ENCODE results near the gene C1orf174.
A peak's percentile ranks its signal among the peaks of the same experiment; 100 is the strongest.
"Not testable (repeated sequence)": the region's sequence is repeated elsewhere in the genome, so short reads cannot be mapped to it uniquely, and the experiment has no call there.

C1orf174 gene

GRCh38 chr1:3925256-3925655 lies 25.2 kb upstream of the C1orf174 start:
- no peak for DNase-seq

DNA sequence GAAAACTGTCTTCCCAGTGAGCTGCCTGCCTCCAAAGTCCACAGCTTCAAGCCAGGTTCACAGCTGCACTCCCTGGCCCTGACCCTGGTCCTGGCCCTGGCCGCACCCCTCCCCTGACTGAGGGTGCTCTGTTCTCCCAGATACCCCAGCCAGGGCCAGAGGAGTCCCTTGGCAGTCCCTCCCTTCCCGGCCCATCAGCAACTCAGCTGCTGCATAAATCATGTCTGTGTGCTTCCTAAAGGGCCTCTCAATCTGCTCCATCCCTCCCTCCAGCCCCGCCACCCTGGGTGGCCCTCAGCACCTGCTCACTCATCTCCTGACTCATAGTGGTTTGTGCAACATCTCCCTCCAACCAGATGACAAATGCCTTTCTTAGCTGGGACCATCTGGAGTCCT lies 24.8 kb upstream of the C1orf174 start:
- DNase-seq = no peak

- no peak for DNase-seq
Measured at GRCh38 chr1:3924186-3924824, 24.2 kb upstream of the C1orf174 start.

- DNase-seq = no peak
Measured at GRCh38 chr1:3923378-3924185, 23.5 kb upstream of the C1orf174 start.

DNA sequence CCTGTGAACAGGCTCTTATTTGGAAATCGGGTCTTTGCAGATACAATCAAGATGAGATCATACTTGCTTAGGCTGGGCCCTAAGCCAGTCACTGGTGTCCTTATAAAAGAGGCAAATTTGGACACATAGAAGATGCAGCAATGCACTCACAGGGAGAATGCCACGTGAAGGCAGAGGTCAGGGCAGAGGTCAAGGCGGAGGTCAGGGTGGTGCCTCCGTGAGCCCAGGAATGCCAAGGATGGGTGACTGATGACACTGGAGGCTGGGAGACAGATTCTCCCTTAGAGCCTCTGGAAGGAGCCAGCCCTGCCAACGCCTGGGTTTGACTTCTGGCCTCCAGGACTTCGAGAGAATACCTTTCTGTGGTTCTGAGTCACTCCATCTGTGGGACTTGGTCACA lies 22.8 kb upstream of the C1orf174 start:
- no peak for DNase-seq

DNA sequence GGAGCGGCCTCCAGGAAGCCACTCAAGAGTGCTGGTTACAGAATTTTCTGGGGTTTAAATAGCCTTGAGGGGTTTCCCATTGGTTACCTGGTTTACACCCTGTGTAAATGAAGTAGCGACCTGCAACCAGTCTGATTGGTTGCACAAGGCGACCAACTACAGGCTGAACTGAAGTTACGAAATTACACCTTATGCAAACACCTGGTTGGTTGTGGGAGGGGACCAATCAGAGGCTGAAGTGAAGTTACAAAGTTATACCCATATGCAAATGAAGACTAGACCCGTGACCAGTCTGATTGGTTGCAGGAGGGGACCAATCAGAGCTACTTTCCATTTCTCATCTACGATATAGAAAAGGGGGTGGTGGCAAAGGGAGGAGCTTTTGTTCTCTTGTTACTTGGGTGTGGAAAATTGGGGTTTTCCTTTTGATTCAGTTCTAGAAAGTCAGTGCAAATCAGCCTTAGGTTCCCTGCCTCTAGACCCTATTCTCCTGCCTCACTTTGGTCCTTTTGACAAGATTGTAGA lies 22.2 kb upstream of the C1orf174 start:
- no peak for DNase-seq

GRCh38 chr1:3921765-3922164 lies 21.7 kb upstream of the C1orf174 start:
- no peak for DNase-seq

GRCh38 chr1:3919706-3920105 lies 19.6 kb upstream of the C1orf174 start:
- DNase-seq = no peak

DNA sequence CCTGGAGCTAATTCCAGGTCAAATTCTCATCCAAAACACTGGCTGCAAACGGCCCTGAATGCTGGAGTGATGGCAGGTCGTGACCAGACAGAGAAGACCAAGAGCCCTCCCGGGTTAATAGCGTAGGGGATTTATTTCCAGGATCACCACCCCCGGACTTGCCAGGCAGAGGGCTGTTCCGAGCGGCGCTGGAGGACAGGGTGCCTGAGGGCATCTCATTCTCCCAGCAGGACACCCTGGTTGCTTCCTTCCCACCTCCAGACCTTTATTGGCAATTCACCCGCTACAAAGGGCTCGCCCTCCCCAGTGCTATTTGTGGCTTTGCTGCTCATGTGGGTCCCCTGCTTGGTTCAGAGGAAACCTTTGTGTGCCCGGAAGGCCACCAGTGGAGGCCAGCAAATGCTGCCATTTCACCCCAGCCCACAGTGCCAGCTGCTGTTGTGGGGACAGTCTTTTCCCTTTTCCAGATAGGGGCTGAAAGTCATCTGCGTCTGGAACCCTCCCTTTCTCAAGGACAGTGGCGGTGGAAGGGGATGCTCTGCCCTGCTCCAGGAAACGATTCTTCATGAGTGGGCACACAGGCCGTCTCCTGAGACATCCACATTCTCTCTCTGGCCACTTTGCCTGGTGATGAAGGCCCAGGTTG lies 19.0 kb upstream of the C1orf174 start:
- no peak for DNase-seq

DNA sequence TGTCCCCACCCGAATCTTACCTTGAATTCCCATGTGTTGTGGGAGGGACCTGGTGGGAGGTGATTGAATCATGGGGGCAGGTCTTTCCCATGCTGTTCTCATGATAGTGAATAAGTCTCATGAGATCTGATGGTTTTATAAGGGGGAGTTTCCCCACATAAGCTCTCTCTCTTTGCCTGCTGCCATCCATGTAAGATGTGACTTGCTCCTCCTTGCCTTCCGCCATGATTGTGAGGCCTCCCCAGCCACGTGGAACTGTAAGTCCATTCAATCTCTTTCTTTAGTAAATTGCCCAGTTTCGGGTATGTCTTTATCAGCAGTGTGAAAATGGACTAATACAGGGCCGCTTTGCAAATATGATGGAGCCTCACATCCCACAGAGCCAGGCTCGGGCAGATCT lies 18.3 kb upstream of the C1orf174 start:
- DNase-seq = not testable (repeated sequence)

GRCh38 chr1:3917761-3918160 lies 17.7 kb upstream of the C1orf174 start:
- no peak for DNase-seq

GRCh38 chr1:3915551-3916121 lies 15.6 kb upstream of the C1orf174 start:
- DNase-seq = no peak

DNA sequence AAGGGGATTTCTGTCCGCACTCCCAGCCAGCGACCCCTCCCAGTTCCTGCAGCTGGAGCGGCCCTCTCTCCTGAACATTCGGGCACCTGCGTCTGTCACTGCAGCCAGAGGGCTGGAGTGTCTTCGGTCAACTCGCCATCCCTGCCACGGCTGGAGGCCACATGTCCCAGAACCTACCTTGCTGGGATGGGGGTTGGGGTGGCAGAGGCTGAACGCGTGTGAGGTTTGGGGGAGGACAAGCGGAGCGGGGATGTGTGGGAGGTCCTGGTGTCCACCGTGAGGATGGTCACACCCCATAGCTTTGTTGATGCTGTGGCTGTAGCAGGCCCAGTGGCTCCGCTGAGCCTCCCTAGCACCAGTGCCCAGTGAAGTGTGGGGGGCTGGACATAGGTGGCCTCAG lies 14.8 kb upstream of the C1orf174 start:
- no peak for DNase-seq

- DNase-seq = no peak
Measured at GRCh38 chr1:3914331-3914851, 14.3 kb upstream of the C1orf174 start.

DNA sequence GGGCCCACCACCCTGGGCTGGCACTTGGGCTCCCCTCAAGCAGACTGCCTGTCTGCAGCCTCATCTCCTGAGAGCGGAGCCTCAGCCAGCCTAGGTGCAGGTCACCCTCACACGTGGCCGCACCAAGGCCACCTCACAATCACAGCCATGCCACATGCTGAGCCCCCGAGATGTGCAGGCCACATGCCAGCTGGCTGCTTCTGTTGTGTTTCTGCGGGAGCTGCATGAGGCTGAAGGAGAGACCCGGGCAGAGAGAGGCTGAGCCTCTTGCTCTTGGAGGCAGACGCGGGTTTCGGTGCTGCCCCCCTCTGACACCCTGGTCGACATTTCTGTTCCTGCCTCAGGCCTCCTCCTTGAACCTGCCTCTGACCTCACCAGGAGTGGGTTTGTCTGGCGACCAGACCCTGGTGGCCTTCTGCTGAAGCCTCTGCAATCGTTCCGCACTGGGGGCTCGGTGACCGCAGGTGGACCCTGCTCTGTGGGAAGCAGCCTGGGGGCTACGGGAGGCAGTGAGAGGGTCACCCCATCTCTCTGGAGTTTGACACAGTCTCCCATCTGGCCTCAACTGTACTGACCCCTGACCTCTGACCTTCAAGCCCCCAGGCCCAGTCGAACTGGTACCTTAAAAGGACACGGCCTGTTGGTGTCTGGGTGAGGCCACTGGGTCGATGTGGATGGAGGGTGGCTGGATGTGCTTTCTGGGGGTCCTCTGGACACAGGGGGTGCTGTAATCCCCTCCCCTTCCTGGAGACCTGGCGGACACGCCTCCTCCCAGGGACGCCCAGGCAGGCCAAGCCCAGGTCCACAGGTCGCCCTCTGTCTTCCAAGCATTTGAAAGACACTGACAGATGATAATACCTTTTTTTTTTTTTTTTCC lies 13.0 kb upstream of the C1orf174 start:
- DNase-seq = no peak

DNA sequence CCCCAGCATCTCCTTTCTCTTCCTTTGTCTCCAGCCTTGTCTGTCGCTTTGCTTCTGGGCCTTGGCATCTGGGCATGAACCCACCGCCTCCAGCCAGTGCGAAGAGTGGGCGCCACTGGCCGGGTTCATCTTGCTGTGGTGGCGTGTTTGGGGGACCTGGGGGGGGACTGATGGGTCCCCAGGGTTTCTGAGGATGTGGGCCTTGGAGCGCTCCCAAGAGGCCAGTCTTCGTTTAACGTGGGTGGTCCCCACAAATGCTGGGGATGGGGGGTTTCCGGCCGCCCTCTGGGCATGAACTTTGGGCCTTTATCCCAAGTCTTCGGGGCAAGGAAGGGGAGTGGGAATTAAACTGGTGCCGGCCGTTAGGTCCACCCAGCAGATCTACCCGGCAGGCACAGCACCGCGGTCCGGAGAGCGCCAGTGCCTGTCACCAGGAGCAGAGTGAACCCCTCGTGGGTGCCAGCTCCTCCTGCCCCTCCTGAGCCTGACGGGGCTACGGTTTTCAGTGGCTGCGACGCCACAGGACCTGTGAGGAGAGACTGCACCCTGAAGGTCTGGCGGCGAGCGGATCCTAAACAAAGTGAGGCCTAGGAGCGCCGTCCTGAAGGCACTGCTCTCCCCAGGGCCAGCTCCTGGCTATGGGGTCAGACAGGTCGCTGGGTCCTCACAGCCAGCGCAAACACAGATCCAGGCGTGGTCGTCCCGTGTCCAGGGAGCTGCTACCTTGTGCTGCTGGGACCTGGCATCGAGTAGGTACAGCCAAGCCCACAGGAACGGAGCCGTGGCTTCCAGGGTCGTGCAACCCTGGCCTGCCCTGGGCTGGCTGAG lies 12.1 kb upstream of the C1orf174 start:
- DNase-seq = no peak

GRCh38 chr1:3910857-3911845 lies 11.1 kb upstream of the C1orf174 start:
- DNase-seq = peak; percentile 67

- DNase-seq = no peak
Measured at GRCh38 chr1:3910049-3910731, 10.1 kb upstream of the C1orf174 start.

GRCh38 chr1:3909615-3910014 lies 9.5 kb upstream of the C1orf174 start:
- no peak for DNase-seq
